HepG2 (cell line): ENCODE data around the gene TGM2. TPM values are rescaled to one million over a fixed set of nuclear protein-coding genes. Genes with fewer than 3 reads are reported as not detected.
A peak's percentile ranks its signal among the peaks of the same experiment; 100 is the strongest.

Source experiments
- CBX1 ChIP-seq: IDR thresholded peaks from one replicate; pipeline ENCODE4 v1.6.1; 2016; ENCODE audit warnings: antibody characterized with exemption, low read depth
- ELF1 ChIP-seq: sonication (generic); formaldehyde crosslinking; IDR thresholded peaks from 2 replicates; pipeline ENCODE4 v1.4.0; 2020; ENCODE audit warnings: missing genetic modification reagents
- HMG20A ChIP-seq: IDR thresholded peaks from 2 replicates; pipeline ENCODE4 v1.6.1; 2016; ENCODE audit warnings: borderline replicate concordance
- MED1 ChIP-seq: sonication (generic); formaldehyde crosslinking; IDR thresholded peaks from 2 replicates; pipeline ENCODE4 v1.4.0; 2020; ENCODE audit warnings: missing genetic modification reagents
- MIER2 ChIP-seq: IDR thresholded peaks from 2 replicates; pipeline ENCODE4 v1.6.1; 2016; ENCODE audit warnings: missing biosample characterization, missing genetic modification reagents
- NCOA1 ChIP-seq: sonication (generic); formaldehyde crosslinking; IDR thresholded peaks from 2 replicates; pipeline ENCODE4 v1.9.0; 2021; ENCODE audit warnings: missing genetic modification reagents
- SALL2 ChIP-seq: sonication (generic); formaldehyde crosslinking; IDR thresholded peaks from 2 replicates; pipeline ENCODE4 v1.8.1; 2023; ENCODE audit warnings: mild to moderate bottlenecking, missing genetic modification reagents, inconsistent platforms
- SNRNP70 ChIP-seq: fragments of 200-400 bp; formaldehyde crosslinking; IDR thresholded peaks from 2 replicates; pipeline ENCODE4 v1.6.1; 2017; ENCODE audit warnings: mild to moderate bottlenecking, low read depth, low read length, moderate library complexity
- ZMYM4 ChIP-seq: sonication (generic); formaldehyde crosslinking; IDR thresholded peaks from 2 replicates; pipeline ENCODE4 v1.8.1; 2023; ENCODE audit warnings: mild to moderate bottlenecking, missing genetic modification reagents
- ZNF101 ChIP-seq: sonication (generic); formaldehyde crosslinking; IDR thresholded peaks from 2 replicates; pipeline ENCODE4 v1.4.0; 2020; ENCODE audit warnings: mild to moderate bottlenecking, low read depth, missing genetic modification reagents, borderline replicate concordance
- ZNF205 ChIP-seq: IDR thresholded peaks from 2 replicates; pipeline ENCODE4 v1.6.1; 2018; ENCODE audit warnings: missing biosample characterization, missing genetic modification reagents
- ZNF543 ChIP-seq: sonication (generic); formaldehyde crosslinking; IDR thresholded peaks from 2 replicates; pipeline ENCODE4 v1.4.0; 2020; ENCODE audit warnings: mild to moderate bottlenecking, missing genetic modification reagents
- ZNF672 ChIP-seq: sonication (generic); formaldehyde crosslinking; IDR thresholded peaks from 2 replicates; pipeline ENCODE4 v1.8.1; 2022; ENCODE audit warnings: missing genetic modification reagents
- polyA plus RNA-seq, 8 experiments: library from polyadenylated mRNA; depleted of rRNA in 3 of 8; stranded (reverse) in 7 of 8; unstranded in 1 of 8; fragments of >200 nt; fragmentation: Illumina TruSeq in 4 of 8; extraction: Trizol in 4 of 8; gene quantifications; 2 replicates each; pipeline versions ENCODE4 v1.2.1 to v1.2.3, GENCODE V29; 2011 to 2016; ENCODE audit warnings: low read depth in 4 of 8, missing spikeins in 1 of 8, mixed read lengths in 1 of 8; ENCODE audit not compliant: insufficient read depth in 1 of 8
- total RNA-seq, 5 experiments: library from RNA; depleted of rRNA; stranded (reverse); fragments of >200 nt; fragmentation: Illumina TruSeq; extraction: Trizol; gene quantifications; 2 replicates each; pipeline ENCODE4 v1.2.3, GENCODE V29; 2016; ENCODE audit warnings: low read depth in 1 of 5
- TF ChIP-seq, protein P1 (sequence below): sonication (generic); formaldehyde crosslinking; IDR thresholded peaks from 2 replicates; pipeline ENCODE4 v1.4.0; 2020; ENCODE audit warnings: mild to moderate bottlenecking, missing genetic modification reagents
- TF ChIP-seq, protein P2 (sequence below): sonication (generic); formaldehyde crosslinking; IDR thresholded peaks from 2 replicates; pipeline ENCODE4 v1.5.1; 2020; ENCODE audit warnings: missing genetic modification reagents, mild to moderate bottlenecking, borderline replicate concordance
- TF ChIP-seq, protein P3 (sequence below): IDR thresholded peaks from 2 replicates; pipeline ENCODE4 v1.6.1; 2016; ENCODE audit warnings: control low read depth
- TF ChIP-seq, protein P4 (sequence below): sonication (generic); formaldehyde crosslinking; IDR thresholded peaks from 2 replicates; pipeline ENCODE4 v1.9.0; 2022; ENCODE audit warnings: low read depth, missing genetic modification reagents
- TF ChIP-seq, protein P5 (sequence below): IDR thresholded peaks from 2 replicates; pipeline ENCODE4 v1.6.1; 2016; ENCODE audit warnings: low read depth

The TGM2 gene
- total and polyA plus RNA-seq, 2 of the 13 experiments (the other 11 are each of a cell fraction or from before 2014, with no cell fraction given), result 4.2 to 46.4 TPM

DNA sequence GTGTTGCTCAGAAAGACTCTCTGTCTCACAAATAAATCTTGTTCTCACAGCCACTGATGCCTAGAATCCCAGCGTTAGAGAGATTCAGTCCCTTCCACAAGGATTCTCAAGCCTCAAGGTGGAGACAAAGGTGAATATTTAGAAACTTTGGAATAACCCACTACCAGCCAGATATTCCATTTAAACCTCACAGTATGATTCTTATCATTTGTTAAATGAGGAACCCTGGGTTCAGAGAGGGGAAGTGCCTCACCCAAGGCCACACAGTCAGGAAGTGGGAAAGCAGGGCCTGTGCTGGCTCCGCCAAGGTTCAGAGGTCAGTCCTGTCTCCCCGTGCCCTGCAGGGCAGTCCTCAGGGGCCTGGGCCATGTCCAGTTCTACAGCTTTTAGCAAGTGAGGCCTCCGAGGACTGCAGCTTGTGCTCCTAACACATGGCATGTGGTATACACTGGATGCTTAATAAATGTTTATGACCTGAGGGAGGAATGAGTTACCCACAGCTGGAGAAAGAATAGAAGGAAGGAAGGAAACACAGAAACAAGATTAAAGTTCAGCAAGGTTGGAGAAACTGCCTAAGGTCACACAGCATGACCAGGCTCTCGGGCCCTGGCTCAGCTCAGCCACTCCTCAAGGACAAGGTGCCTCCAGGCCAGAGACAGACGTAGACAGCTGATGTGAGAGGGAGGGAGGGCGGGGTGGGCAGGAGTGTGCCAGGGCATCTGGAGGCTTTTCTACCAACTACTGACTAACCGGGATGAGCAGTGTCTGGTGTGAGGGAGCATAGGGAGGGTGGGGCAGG is 3.9 kb upstream of the TGM2 start (continued):
- TF ChIP-seq, protein P1, sequence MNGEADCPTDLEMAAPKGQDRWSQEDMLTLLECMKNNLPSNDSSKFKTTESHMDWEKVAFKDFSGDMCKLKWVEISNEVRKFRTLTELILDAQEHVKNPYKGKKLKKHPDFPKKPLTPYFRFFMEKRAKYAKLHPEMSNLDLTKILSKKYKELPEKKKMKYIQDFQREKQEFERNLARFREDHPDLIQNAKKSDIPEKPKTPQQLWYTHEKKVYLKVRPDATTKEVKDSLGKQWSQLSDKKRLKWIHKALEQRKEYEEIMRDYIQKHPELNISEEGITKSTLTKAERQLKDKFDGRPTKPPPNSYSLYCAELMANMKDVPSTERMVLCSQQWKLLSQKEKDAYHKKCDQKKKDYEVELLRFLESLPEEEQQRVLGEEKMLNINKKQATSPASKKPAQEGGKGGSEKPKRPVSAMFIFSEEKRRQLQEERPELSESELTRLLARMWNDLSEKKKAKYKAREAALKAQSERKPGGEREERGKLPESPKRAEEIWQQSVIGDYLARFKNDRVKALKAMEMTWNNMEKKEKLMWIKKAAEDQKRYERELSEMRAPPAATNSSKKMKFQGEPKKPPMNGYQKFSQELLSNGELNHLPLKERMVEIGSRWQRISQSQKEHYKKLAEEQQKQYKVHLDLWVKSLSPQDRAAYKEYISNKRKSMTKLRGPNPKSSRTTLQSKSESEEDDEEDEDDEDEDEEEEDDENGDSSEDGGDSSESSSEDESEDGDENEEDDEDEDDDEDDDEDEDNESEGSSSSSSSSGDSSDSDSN (CRISPR knock-in tag), result no peak
- TF ChIP-seq ZNF672 (CRISPR knock-in tag), result no peak
- no peak for TF ChIP-seq NCOA1 (CRISPR knock-in tag)
- no peak for TF ChIP-seq SNRNP70
- TF ChIP-seq, protein P2, sequence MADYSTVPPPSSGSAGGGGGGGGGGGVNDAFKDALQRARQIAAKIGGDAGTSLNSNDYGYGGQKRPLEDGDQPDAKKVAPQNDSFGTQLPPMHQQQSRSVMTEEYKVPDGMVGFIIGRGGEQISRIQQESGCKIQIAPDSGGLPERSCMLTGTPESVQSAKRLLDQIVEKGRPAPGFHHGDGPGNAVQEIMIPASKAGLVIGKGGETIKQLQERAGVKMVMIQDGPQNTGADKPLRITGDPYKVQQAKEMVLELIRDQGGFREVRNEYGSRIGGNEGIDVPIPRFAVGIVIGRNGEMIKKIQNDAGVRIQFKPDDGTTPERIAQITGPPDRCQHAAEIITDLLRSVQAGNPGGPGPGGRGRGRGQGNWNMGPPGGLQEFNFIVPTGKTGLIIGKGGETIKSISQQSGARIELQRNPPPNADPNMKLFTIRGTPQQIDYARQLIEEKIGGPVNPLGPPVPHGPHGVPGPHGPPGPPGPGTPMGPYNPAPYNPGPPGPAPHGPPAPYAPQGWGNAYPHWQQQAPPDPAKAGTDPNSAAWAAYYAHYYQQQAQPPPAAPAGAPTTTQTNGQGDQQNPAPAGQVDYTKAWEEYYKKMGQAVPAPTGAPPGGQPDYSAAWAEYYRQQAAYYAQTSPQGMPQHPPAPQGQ (CRISPR knock-in tag), result no peak
- TF ChIP-seq, protein P3, sequence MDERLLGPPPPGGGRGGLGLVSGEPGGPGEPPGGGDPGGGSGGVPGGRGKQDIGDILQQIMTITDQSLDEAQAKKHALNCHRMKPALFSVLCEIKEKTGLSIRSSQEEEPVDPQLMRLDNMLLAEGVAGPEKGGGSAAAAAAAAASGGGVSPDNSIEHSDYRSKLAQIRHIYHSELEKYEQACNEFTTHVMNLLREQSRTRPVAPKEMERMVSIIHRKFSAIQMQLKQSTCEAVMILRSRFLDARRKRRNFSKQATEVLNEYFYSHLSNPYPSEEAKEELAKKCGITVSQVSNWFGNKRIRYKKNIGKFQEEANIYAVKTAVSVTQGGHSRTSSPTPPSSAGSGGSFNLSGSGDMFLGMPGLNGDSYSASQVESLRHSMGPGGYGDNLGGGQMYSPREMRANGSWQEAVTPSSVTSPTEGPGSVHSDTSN, result no peak
- no peak for TF ChIP-seq ZNF101
- TF ChIP-seq ELF1 (CRISPR knock-in tag), result peak; percentile 82
- TF ChIP-seq CBX1, result no peak
- 0 out of 2 replicates have a peak, but pooled peaks have one; percentile 16 for TF ChIP-seq MIER2 (CRISPR knock-in tag)
- TF ChIP-seq ZMYM4, result 0 out of 2 replicates have a peak, but pooled peaks have one; percentile 39
- TF ChIP-seq, protein P4, sequence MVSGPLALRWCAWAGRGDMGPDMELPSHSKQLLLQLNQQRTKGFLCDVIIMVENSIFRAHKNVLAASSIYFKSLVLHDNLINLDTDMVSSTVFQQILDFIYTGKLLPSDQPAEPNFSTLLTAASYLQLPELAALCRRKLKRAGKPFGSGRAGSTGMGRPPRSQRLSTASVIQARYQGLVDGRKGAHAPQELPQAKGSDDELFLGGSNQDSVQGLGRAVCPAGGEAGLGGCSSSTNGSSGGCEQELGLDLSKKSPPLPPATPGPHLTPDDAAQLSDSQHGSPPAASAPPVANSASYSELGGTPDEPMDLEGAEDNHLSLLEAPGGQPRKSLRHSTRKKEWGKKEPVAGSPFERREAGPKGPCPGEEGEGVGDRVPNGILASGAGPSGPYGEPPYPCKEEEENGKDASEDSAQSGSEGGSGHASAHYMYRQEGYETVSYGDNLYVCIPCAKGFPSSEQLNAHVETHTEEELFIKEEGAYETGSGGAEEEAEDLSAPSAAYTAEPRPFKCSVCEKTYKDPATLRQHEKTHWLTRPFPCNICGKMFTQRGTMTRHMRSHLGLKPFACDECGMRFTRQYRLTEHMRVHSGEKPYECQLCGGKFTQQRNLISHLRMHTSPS (CRISPR knock-in tag), result no peak; the same call in 1 of the 2 replicates
- 0 out of 2 replicates have a peak, but pooled peaks have one; percentile 4 for TF ChIP-seq HMG20A
- TF ChIP-seq ZNF543, result 0 out of 2 replicates have a peak, but pooled peaks have one; percentile 45
- TF ChIP-seq, protein P5, sequence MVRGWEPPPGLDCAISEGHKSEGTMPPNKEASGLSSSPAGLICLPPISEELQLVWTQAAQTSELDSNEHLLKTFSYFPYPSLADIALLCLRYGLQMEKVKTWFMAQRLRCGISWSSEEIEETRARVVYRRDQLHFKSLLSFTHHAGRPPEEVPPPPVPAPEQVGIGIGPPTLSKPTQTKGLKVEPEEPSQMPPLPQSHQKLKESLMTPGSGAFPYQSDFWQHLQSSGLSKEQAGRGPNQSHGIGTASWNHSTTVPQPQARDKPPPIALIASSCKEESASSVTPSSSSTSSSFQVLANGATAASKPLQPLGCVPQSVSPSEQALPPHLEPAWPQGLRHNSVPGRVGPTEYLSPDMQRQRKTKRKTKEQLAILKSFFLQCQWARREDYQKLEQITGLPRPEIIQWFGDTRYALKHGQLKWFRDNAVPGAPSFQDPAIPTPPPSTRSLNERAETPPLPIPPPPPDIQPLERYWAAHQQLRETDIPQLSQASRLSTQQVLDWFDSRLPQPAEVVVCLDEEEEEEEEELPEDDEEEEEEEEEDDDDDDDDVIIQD (CRISPR knock-in tag), result no peak
- peak; percentile 17; the same call in 1 of the 2 replicates for TF ChIP-seq ZNF205 (CRISPR knock-in tag)
- peak; percentile 29; the same call in 1 of the 2 replicates for TF ChIP-seq MED1 (CRISPR knock-in tag)
- TF ChIP-seq SALL2 (CRISPR knock-in tag), result no peak
